Measurements from ENCODE around the gene ZBTB37. TPM values are rescaled to one million over a fixed set of nuclear protein-coding genes. Genes with fewer than 3 reads are reported as not detected.

Gene ZBTB37
- total RNA-seq, 2 donors from 2014 or later = 9.3 to 9.4 TPM

Other genes starting within 250 kb of the ZBTB37 start
- gene TEX50, start 233.0 kb upstream of the ZBTB37 start, total RNA-seq = not detected
- under 1 TPM in 1 of 2 donors, not detected in 1; 0.65 TPM for gene ANKRD45, start 198.5 kb upstream of the ZBTB37 start, total RNA-seq
- 10 to 100 TPM; 17.3 to 19.8 TPM for gene KLHL20, start 153.4 kb upstream of the ZBTB37 start, total RNA-seq
- gene DARS2, start 43.7 kb upstream of the ZBTB37 start, total RNA-seq = 10 to 100 TPM; 13.1 to 13.2 TPM
- gene CENPL, start 43.5 kb upstream of the ZBTB37 start, total RNA-seq = 1 to 10 TPM; 4.3 to 4.9 TPM
- 100 to 1,000 TPM in 1 of 2 donors, 10 to 100 TPM in 1; 84.3 to 108 TPM for gene GAS5, start 391 bp upstream of the ZBTB37 start, total RNA-seq
- under 1 TPM; 0.21 to 0.35 TPM for gene SERPINC1, start 48.9 kb downstream of the ZBTB37 start, total RNA-seq
- gene RC3H1, start 154.0 kb downstream of the ZBTB37 start, total RNA-seq = 10 to 100 TPM; 21.1 to 21.9 TPM

Data from left cardiac atrium (tissue), 2 donors.